ENCODE measurements around the gene NKX2-8. TPM values are rescaled to one million over a fixed set of nuclear protein-coding genes. Genes with fewer than 3 reads are reported as not detected.

The NKX2-8 gene
- total and polyA plus RNA-seq, 2 of the 13 experiments (the other 11 are each of a cell fraction or from before 2014, with no cell fraction given) = not detected

GRCh38 chr14:36625436-36625835, 43.0 kb upstream of the NKX2-8 start (continued):
- TF ChIP-seq JUND (CRISPR knock-in tag; IDR thresholded peaks at IDR 0.05) (no peak), ZSCAN31 (CRISPR knock-in tag; IDR thresholded peaks at IDR 0.05; ENCODE audit: low read depth) (no peak), THAP9 (CRISPR knock-in tag; IDR thresholded peaks at IDR 0.05; ENCODE audit: borderline replicate concordance) (no peak), CBX2 (IDR thresholded peaks at IDR 0.05; ENCODE audit: low read depth, low read length) (no peak), CBX2 (CRISPR knock-in tag; IDR thresholded peaks at IDR 0.05; ENCODE audit: low read depth) (0 out of 2 replicates have a peak, but pooled peaks have one; percentile 39), ZNF501 (CRISPR knock-in tag; IDR thresholded peaks at IDR 0.05) (0 out of 2 replicates have a peak, but pooled peaks have one; percentile 39)
- TF ChIP-seq, protein P1, sequence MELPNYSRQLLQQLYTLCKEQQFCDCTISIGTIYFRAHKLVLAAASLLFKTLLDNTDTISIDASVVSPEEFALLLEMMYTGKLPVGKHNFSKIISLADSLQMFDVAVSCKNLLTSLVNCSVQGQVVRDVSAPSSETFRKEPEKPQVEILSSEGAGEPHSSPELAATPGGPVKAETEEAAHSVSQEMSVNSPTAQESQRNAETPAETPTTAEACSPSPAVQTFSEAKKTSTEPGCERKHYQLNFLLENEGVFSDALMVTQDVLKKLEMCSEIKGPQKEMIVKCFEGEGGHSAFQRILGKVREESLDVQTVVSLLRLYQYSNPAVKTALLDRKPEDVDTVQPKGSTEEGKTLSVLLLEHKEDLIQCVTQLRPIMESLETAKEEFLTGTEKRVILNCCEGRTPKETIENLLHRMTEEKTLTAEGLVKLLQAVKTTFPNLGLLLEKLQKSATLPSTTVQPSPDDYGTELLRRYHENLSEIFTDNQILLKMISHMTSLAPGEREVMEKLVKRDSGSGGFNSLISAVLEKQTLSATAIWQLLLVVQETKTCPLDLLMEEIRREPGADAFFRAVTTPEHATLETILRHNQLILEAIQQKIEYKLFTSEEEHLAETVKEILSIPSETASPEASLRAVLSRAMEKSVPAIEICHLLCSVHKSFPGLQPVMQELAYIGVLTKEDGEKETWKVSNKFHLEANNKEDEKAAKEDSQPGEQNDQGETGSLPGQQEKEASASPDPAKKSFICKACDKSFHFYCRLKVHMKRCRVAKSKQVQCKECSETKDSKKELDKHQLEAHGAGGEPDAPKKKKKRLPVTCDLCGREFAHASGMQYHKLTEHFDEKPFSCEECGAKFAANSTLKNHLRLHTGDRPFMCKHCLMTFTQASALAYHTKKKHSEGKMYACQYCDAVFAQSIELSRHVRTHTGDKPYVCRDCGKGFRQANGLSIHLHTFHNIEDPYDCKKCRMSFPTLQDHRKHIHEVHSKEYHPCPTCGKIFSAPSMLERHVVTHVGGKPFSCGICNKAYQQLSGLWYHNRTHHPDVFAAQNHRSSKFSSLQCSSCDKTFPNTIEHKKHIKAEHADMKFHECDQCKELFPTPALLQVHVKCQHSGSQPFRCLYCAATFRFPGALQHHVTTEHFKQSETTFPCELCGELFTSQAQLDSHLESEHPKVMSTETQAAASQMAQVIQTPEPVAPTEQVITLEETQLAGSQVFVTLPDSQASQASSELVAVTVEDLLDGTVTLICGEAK (IDR thresholded peaks at IDR 0.05) = no peak
- TF ChIP-seq, protein P1 (CRISPR knock-in tag; IDR thresholded peaks at IDR 0.05) = 0 out of 2 replicates have a peak, but pooled peaks have one; percentile 31
